HG02885 (cell line): ENCODE results near the gene ZNF189.
"Not testable (repeated sequence)": the region's sequence is repeated elsewhere in the genome, so short reads cannot be mapped to it uniquely, and the experiment has no call there.

Experiments
- ATAC-seq: cut with Tn5 transposase; IDR thresholded peaks from one replicate; pipeline ENCODE4 v1.9.1; 2021; ENCODE audit warnings: mild to moderate bottlenecking; ENCODE audit not compliant: unreplicated experiment, poor library complexity

ZNF189 gene

DNA sequence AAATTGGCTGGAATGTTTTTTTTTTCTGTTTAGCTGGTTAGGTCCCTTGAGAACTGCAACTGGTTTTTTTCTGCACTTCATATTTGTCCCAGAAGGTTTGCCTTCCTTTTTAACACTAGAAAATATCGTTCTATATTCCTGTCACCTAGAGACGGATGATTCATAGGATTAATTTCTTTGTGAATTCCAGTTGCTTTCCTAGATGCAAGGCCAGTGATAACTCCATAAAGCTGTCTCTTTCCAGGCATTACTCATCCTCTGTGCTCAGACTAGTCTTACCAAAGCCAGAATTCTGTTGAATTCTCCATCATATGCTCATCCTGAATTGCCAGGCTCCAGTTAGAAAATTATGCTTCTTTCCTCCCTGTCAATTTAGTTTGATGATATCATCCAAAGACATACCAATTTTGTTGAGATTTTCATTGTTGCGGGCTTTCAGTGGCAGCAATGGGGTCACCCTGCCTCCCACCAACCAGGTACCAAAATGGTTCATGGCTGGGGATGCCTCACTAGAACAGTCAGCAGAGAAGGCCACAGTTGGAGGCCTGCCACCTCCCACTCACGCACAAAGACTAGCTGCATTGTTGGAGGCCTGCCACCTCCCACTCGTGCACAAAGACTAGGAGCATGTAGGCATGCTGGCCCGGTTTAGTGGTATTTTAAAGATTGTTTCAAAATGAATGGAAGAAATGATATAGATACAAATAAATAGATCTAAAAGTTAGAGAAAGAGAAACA lies 22.4 kb upstream of the ZNF189 start:
- no peak for ATAC-seq

DNA sequence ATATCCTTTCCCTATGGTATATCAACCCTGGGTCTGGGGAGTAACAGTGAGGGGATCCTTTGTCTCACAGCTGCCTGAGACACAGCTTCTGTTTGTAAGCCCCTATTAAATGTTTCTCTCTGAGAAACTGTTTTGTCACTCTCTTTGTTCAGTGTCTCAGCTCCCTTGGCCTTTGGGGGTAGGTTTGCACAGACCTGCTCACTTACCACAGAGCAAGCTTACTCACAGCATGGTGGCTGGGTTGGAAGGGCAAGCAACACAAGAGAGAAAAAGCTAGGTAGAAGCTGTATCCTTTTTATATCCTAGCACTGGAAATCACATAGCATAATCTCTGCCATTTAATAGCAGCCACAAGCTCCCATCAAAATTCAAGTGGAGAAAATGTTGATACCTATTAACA lies 18.4 kb upstream of the ZNF189 start:
- no peak for ATAC-seq

DNA sequence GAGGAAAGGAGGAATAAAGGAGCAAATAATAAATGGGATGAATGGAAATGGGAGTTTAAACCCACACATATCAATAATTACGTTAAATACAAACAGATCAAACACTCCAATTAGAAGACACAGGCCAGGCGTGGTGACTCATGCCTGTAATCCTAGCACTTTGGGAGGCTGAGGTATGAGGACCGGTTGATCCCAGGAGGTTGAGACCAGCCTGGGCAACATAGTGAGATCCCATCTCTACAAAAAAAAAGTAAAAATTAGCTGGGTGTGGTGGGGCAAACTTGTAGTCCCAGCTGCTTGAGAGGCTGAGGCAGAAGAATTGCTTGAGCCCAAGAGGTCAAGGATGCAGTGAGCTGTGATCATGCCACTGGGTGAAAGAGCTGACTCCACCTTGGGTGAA lies 17.5 kb upstream of the ZNF189 start:
- no peak for ATAC-seq

GRCh38 chr9:101381833-101382342 lies 16.8 kb upstream of the ZNF189 start:
- ATAC-seq = no peak

- no peak for ATAC-seq
Measured at GRCh38 chr9:101383361-101383760, 15.3 kb upstream of the ZNF189 start.

GRCh38 chr9:101384873-101385536 lies 13.6 kb upstream of the ZNF189 start, which contains the start of gene BAAT:
BAAT (minus strand) TSS chr9:101385006; CDS start chr9:101371404, 13,602 bp downstream.
- not testable (repeated sequence) for ATAC-seq

- ATAC-seq = peak; percentile 77
Measured at GRCh38 chr9:101387871-101388506, 10.7 kb upstream of the ZNF189 start.

GRCh38 chr9:101388507-101388993 lies 10.1 kb upstream of the ZNF189 start:
- ATAC-seq = no peak

DNA sequence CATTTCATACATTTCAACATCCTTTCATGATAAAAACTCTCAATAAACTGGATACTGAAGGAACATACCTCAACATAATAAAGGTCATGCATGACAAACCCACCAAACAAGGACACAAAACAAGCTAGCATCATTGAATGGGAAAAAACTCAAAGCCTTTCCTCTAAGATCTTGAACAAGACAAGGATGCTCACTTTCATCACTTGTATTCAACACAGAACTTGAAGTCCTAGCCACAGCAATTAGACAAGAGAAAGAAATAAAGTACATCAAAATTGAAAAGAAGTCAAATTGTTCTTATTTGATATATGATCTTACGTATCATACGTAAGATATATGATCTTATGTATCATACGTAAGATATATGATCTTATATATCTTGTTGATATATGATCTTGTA lies 5.5 kb upstream of the ZNF189 start:
- no peak for ATAC-seq

GRCh38 chr9:101394687-101395086 lies 4.0 kb upstream of the ZNF189 start:
- ATAC-seq = no peak

DNA sequence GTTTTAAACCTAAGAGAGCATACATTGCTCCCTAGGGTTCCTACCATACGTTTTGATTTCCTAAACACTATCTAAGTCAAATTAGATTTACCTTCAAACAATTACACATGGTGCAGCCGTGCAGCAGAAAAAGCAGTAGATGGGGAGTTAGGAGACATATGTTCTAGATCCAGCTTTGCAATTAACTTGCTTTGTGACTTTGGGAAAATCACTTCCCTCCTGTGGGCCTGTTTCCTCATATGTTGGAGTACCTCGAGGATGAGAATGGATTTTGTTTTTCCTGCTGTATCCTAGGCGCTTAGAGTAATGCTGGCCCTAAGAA lies 944 bp upstream of the ZNF189 start:
- no peak for ATAC-seq

DNA sequence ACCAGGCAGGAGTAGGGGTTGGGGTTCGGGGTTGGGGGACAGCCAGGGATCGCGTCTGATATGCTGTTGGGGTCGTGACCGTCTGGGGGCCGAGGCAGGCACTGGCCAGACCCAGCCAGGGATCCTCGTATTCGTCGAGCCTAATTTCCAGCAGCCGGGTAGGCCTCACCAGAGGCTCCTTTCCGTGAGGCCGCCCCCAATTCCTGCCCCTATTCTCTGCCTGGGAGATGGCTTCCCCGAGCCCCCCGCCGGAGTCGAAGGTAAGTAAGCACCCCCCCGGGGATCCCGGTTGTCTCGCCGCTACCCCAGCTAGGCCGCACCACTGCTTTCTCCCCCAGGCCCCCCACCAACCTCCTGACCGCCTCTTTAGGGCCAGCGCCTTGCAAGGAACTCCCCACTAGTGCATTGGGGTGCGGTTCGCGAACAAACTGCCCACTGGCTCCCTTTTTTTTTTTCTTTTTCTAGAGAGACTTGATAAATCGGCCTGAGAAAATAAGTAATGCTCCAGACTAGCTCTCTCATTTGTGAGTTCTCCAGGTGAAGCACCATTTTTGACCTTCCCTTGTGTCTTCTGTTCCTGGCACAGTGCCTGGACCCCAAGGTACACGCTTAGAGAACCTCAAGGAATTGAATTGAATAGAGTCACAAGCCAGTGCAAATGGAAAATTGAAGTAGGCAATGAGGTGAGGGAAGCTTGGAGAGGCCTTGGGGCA lies 435 bp downstream of the ZNF189 start:
- no peak for ATAC-seq

DNA sequence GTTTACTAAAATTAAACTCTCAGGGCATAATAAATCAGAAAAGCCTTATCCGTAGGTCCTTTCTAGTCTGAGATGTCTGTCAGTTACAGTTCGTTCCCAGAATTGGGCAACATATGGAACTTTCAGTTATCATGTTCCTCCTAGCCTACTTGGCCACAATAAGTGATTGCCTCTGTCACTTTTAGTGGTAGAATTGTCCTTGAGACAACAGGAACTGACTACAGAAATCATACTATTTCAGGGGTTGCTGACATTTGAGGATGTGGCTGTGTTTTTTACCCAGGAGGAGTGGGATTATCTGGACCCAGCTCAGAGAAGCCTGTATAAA lies 956 bp downstream of the ZNF189 start:
- ATAC-seq = no peak

GRCh38 chr9:101400120-101400519 lies 1.5 kb downstream of the ZNF189 start:
- ATAC-seq = no peak

DNA sequence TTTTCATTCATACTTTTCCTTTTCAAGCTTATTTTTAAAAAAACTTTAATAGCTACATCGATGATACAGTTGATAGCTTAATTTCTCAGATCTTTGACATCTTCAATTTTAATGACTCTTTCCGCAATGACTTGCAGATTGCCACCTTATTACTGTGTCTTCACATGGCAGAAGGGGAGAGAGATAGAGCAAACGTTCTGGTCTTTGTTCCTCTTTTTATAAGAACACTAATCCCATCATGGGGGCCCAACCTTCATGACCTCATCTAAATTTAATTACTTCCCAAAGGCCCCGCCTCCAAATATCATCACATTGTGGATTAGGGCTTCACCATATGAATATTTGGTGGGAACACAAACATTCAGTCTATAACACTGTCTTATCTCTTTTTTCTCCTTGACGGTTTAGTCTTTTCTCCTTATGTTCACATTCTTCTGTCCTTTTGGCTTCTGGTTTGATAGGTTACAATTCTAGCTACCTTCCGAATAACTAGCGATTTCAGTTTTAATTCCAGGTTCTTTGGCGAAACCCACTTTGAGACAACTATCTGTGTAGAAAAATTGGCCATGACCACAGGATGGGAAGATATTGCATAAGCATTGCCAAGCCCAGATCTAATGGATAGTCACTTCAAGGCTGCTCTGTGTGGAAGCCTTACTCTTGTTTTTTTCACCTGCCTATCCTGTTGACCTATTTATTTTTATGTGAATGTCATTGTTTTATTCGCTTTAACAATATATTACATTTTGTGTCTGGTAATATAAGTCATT lies 5.0 kb downstream of the ZNF189 start:
- no peak for ATAC-seq

- no peak for ATAC-seq
Measured at GRCh38 chr9:101408374-101409078, 9.9 kb downstream of the ZNF189 start.

- ATAC-seq = no peak
Measured at GRCh38 chr9:101409079-101409477, 10.4 kb downstream of the ZNF189 start.

DNA sequence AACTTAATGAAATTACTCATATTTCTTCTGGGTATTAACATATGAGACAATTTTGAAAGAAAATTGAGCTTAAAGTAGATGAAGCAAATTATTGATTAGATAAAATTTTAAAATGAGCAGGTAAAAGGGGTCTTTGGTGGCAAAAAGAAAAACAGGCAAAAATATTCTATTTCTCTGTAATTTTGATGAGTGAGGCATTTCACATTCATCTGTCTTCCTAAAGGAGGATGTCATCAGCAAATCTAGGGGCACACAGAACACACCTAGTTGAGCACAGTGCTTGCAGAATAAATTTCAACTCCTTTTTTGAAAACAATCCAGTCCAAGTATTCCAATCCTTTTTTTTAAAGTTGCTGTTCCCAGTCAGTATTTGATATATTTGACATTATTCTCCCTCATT lies 16.2 kb downstream of the ZNF189 start:
- ATAC-seq = no peak

DNA sequence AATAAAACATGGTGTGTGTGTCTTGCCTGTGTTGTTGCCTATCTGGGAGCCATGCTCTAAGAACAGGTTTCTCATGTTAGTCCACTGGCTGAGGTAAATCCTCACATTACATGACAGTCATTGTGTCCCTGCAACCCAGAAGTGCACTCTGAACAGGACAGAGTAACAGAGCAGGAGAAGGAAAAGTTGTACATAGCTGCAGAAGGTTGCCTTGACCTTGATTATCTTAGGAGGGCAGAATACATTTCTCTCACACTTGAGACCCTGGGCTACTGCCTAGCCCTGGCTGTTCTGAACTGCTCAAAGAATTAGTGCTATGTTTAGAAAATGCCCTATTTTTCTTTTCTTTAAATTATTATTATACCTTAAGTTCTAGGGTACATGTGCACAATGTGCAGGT lies 16.9 kb downstream of the ZNF189 start:
- ATAC-seq = no peak
